ENCODE measurements around the gene APBB2. TPM values are rescaled to one million over a fixed set of nuclear protein-coding genes. Genes with fewer than 3 reads are reported as not detected.
"Not testable (repeated sequence)": the region's sequence is repeated elsewhere in the genome, so short reads cannot be mapped to it uniquely, and the experiment has no call there.

APBB2 gene
- total RNA-seq, 1 donor from 2014 or later = 52.6 TPM

DNA sequence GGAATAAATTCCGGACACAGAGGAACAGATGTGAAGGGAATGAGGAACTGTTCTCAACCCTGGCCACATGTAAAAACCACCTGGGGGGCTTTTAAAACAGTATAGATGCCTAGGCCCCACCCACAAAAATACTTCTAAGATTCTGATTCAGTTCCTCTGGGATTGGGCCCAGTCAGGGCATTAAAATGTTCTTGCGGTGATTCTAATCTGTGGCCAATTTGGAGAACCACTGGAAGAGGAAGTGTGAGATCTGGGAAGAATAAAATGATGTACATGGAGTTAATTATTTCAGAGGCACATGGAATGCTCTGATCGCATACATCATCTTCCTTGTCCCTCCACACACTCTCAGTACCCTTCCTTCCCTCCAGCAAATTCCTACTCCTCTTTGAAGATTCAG lies 192.2 kb downstream of the APBB2 start:
- DNase-seq (ENCODE audit: low spot score) = no peak

DNA sequence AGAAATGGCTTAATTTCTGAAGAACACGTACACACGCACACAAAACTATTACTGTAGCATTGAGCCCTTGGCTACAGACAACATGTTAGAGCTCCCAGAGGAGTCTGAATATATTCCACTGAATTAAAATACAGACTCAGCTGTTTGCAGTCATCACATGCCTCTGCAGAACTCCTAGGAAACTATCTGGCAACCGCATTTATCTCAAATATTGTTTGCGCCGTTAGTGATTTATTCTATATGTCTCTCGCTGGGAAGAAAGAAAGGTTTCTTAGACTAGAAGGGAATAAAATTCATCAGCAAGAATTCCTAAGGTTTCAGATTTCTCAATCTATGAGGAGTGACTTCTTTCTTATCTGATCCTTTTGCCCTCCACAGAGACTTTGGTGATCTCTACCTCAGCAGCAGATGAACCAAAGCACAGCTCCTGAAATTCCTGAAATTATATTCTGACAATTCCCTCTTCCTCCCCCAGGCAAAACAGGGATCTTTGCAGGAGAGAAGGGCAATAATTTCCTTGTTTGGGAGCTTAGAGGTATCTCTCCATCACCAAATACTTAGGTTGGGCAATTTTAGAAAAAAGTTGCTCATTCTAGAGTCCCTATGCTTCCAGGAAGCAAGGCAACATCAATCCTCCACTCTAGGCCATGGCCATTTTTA lies 199.2 kb downstream of the APBB2 start:
- DNase-seq (ENCODE audit: low spot score) = no peak

DNA sequence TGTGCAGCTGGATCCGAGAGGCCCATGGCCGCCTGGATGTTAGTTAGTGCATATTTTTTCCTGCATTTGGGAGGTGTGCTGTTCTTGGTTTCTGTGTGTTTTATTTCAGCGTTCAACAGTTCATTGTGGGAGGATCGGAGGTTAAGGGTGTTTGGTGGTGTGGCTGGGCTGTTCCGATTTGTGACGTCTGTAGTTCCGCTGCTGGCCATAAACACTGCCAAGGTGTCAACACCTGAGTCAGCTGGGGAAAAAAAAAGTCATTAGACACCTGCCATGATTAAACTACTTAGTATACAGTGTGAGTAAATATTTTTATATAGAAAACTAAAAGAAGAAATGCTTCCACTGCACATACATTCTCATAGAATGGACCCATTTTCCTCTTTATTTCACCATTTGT lies 200.2 kb downstream of the APBB2 start:
- no peak for DNase-seq (ENCODE audit: low spot score)

DNA sequence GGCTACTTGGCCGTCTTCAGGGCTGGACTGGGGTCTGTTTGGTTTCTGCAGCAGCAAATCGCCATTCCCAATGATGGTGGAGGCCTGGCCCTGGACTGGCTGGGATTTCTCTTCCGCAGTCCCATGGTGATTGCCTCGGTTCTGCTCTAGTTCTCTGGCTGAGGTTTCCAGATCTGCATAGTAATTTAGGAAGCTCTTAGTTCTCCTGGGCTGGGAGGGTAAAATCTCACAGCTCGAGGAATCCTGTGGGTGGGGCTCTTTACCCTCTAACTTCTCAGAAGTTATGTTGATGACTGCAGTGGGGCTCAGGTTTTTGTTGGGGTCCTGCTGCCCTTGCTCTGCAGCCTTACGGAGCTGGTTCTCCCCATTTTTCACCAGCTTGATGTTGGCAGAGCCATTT lies 200.6 kb downstream of the APBB2 start:
- DNase-seq (ENCODE audit: low spot score) = no peak

DNA sequence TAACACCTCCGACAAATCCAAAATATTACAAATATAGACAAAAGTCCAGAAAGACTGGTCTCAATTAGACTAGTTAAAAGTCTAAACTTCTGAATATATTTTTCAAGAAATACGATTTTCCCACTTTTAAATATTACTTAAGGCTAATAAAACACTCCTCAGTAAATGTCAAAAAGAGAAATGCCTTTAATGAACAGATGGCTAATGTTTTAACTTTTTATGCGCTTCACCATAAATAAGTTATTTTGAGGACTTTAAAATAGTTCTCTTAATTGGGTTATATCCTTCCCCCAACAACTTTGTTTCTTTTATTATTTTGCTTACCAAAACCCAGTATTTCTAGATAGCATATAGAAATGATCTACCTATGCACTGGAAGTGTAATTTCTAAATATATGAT lies 201.4 kb downstream of the APBB2 start:
- no peak for DNase-seq (ENCODE audit: low spot score)

DNA sequence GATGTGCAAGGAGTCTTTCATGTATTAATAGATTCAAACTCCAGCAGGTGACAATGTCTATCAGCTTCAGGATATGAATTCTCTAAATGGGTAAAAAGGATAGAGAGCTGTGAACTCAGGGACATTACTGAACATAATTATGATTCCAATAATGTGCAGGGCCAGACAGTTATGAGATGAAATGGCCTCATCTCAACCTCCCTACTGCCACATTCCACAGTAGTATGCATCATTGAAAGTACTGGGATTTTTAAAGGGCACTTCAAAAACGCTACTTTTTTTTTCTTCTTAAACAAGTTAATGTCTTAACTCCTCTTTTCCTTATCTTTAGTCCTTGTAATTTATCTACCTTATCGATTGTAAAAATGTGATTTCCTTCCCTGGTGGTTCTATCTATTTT lies 202.0 kb downstream of the APBB2 start:
- DNase-seq (ENCODE audit: low spot score) = no peak

DNA sequence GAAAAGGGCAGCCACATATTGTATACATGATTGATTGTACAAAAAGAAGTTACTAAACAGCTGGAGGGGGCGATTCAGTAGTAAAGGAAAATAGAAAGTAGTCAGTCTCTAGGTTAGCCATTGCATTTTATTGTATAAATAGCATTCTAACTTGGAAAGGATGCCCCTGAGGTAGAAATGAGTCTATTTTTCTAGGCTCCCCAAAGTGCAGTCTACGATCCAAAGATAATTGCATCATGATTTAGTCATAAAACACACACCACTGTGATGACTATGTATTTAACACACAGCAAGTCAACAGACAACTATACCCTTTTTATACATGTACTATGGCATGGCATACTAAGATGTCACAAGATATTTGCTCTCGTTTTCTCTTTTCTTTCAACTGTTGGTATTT lies 204.9 kb downstream of the APBB2 start:
- DNase-seq (ENCODE audit: low spot score) = no peak

DNA sequence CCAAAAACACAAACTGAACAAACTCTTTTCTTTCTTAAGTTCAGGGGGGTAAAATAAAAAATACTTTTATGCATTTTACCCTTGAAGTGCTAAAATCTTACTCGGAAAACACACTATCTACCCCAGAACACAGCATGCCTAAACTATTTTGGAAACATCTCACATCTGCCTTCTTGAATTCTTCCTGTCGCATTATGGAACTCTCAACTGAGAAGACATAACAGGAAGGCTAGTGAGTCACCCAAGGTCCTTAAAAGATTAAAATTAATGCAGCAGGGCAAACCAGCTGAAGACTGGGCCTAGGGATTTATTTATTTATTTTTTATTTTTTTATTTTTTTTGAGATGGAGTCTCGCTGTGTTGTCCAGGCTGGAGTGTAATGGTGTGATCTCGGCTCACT lies 208.2 kb downstream of the APBB2 start:
- DNase-seq (ENCODE audit: low spot score) = no peak

DNA sequence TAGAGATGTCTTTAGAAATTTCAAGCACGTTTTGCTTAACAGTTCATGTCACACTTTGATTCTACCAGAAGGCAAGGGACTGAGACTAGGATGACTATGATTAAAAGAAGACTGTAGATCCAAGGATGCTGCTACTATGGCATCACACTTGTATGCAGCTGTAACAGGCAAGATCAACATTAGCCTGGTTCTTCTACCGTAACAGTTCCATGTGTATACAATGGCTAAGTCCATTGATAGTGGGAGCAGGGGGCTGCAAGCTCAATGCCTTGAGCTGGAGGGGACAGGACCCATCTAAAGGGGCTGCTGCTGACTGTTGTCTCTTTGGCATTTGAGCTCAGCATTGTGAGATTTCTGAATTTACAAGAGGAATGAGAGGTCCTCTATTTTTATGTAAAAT lies 212.0 kb downstream of the APBB2 start:
- no peak for DNase-seq (ENCODE audit: low spot score)

DNA sequence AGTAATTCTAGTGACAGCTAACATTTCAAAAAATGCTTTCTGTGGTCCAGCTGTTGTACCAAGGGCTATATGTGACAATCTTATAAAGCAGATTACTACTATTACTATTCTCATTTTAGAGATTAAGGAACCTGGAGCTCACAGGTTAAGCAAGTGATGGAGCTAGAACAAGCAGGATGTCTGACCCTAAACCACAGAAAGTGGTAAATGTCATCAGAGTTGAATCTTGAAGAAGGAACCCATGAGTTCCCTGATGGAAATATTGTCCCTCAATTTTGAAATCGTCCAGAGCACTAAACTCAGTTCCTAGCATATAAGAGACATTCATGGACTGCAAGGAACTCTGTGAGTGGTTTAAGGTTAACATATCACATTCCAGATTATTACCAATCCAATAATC lies 214.0 kb downstream of the APBB2 start:
- DNase-seq (ENCODE audit: low spot score) = no peak

DNA sequence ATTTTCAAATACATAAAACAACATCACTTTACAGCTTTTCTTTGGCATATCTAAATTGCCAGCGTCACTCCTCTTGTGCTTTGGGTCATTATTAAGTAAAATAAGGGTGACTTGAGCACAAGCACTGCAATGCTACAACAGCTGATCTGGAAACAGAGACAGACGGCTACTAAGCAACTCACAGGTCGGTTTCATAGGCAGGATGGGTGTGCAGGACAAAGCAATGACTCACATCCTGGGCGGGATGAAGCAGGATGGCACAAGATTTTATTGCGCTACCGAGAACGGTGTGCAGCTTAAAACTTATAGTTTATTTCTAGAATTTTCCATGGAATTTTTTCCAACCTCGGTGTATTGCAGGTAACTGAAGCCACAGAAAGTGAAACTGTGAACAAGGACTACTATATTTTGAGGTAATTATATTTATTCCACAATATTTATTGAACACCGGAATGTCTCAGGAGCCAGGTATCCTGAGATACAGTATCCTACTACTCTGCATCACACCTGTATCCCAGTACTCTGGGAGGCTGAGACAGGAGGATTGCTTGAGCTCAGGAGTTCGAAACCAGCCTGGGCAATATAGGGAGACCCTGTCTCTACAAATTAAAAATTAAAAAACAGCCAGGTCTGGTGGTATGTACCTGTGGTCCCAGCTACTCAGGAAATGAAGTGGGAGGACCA lies 215.5 kb downstream of the APBB2 start:
- DNase-seq (ENCODE audit: low spot score) = no peak

DNA sequence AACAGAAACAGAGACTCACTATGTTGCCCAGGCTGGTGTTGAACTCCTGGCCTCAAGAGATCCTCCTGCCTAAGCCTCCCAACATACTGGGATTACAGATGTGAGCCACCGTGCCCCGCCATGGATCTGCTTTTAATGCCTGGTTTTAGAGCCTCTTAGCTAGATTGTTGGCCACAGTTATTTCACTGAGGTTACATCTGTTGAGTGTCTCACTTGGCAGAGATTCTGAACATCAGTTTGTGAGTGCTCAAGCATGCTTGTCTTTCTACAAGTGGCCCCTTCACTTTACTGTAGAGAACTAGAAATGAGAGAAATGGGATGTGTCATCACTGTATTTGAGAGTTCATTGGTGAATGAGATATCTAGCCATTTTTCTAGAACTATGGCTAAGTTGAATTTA lies 218.5 kb downstream of the APBB2 start:
- DNase-seq (ENCODE audit: low spot score) = no peak

DNA sequence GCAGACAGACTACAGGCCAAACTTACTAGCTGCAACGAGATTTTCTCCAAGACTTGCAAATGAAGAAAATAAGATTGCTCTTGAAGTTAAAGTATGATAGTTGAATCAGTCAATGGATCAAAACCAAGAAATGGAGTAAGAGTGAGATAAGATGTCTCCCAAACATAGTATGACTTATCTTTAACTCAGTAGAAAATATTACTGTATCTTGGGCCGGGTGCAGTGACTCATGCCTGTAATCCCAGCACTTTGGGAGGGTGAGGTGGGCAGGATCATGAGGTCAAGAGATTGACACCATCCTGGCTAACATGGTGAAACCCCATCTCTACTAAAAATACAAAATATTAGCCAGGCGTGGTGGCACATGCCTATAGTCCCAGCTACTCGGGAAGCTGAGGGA lies 220.0 kb downstream of the APBB2 start:
- DNase-seq (ENCODE audit: low spot score) = not testable (repeated sequence)

DNA sequence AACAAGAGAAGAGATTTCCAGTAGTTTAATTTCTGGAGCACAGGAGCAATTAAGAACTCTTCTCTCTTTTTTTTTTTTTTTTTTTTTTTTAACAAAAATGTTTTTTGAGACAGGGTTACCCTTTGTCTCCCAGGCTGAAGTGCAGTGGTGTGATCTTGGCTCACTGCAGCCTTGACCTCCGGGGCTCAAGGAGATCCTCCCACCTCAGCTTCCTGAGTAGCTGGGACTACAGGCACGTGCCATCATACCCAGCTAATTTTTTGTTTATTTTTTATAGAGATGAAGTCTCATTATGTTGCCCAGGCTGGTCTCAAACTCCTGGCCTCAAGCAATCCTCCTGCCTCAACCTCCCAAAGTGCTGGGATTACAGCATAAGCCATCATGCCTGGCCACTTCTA lies 221.0 kb downstream of the APBB2 start:
- DNase-seq (ENCODE audit: low spot score) = not testable (repeated sequence)

DNA sequence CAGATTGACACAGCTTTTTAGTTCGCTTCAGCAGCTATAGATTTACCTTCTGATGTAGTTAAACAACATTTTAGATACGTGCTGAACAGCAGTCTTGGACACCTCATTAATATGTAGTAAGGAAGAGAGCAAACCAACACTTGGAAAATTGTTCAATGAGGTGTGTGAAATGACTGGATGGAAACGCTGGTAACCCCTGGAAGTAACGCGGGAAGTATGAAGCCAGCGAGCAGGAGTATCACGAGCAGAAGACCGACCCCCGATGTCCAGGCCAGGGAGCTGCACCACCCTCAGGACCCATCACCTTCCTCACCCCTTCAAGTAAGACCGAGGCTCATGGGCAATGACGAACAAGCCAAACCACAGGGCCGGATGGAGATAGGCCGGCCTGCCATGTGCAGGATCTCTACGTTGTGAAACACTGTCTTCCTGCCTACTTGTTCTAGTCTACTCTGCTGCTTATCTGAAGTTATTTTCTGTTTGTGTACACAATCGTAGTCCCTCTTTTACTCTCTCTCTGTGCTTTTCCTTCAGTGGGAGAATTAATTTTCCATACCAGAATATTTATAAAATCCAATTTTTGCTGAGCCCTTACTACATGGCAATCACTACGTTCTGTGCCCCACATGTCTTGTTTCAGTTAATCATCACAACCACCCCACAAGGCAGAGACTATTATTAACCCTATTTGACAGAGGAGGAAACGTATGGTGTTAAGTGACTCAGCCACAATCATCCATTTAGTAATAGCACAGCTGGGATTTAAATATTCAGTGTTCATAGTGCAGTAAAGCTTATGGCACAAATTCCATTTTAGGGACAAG lies 221.7 kb downstream of the APBB2 start:
- DNase-seq (ENCODE audit: low spot score) = no peak

DNA sequence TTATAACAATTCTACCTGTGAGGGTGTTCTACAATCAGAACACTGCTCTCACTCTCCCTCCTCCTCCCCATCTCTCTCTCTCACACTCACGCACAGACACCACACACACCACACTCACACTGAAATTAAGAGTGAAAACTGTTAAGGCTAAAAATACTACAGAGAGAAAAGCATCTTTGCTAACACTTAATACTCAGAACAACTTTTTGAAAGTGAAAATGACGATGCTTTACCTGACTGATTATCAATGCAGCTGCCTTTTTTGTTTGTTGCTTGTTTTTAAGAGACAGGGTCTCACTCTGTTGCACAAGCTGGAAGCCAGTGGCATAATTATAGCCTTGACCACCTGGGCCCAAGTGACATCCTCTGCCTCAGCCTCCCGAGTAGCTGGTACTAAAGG lies 222.4 kb downstream of the APBB2 start:
- DNase-seq (ENCODE audit: low spot score) = no peak

DNA sequence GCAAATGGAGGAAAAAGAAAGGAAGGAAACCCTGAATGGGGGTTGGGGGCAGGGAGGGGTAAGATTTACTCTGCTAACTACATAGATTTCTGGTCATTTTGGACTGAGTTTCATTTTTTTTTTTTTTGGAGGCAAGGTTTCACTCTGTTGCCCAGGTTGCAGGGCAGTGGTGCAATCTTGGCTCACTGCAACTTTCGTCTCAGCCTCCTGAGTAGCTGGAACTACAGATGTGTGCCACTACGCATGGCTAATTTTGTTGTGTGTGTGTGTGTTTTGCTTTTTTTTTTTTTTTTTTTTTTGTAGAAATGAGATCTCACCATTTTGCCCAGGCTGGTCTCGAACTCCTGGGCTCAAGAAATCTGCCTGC lies 223.5 kb downstream of the APBB2 start:
- no peak for DNase-seq (ENCODE audit: low spot score)

DNA sequence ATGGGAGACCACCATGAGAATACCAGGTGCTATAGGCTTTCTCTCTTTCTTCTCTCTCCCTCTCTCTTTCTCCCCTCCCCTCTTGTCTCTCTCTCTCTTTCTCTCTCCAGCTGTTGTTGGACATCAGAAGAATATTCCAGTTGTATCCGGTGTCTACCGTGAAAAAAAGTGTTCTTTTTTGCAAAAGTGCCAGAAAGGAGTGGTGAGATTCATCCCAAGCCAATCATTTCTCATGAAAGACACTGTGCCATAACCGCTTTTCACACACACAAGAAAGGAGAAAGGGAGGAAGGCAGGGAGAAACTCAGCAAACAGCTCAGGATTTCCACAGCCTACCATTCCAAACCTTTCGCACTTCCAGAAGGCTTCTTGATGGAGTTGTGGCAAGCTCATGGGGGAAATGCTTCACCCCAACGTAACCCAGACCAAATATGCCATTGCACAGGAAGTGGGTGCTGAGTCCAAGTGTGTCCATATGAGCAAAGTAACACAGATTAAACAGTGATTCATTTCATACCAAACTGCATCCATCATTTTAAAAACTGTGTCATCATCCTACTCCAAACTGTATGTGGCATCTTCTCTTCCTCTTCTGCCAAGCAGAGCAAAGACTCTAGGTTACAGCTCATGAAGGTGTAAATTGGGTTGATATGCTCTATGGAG lies 224.0 kb downstream of the APBB2 start:
- DNase-seq (ENCODE audit: low spot score) = no peak

DNA sequence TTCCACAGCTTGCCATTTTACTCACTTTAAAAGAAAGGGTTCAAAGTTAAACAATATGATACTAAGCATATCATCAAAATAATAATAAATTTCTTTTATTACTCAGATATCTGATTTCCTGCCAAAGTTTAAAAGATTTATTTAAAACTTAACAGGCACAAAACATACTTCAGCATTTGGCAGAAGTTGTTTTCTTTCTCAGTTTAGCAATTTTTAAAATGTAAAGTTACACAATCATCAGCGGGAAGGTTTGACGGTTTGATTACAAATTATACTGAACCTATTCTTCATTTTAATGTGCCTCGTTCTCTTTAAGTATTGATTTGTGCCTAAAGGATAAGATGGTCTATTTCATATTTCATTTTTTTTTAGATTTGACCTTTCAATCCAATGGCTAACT lies 227.2 kb downstream of the APBB2 start:
- DNase-seq (ENCODE audit: low spot score) = no peak

DNA sequence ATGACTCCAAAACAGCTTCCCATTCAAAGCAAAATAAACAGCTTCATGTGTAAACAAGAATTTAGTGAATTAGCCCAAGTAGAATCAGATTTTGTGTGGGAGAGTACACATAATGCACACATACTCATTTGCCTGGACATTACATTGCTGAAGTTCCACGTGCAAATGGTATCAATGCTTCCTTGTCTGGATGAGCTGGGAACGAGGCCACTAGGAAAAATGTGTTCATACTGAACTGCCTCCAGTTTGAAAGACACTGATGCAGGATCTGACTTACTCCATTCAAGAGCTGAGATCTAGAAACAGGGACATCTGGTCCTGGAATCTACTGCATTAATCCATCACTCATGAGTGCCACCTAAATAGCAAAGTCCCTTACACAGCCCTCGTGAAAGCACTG lies 228.0 kb downstream of the APBB2 start:
- DNase-seq (ENCODE audit: low spot score) = no peak

DNA sequence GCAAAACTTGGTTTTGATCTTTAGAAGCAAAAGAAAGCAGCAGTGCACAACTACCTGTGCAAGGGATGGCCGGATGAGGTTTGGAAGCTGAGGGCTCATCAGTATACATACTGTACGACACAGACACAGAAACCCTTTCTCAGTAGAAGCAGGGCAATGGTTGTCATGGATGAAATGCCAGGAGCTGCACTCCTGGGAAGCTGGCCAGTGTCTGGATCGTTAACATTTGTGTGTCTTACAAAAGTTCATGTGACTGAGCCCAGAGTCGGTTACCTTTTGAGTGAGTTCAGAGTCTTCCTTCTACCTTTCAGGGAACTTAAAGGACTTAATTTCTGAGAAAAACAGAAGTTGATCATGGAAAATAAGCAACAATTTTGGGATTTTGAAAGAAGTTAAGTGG lies 230.3 kb downstream of the APBB2 start:
- no peak for DNase-seq (ENCODE audit: low spot score)

DNA sequence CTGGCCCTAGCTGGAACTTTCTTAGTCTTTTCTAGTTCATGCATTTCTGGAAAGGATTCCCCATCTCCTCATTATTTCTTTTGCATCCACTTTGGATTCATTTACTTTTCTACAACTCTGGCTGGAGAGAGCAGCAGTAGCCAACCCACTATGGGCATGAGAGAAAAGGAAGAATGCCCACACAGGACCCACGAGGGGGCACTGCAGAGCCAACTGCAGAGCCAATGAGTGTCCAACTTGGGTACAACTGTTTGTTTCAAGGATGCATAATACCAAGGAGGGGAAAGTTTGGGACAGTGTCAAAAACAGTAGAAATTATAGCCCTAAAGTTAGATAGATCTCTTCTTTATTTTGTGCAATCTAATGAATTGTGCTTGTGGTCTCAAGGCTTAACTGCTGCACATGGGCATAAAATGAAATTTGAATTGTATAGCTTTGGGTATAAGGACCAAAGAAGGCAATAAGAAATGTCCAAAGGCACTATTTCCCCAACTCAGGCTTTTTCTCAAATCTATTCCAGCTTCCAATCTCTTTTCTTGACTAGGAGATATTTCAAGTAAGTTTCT lies 233.9 kb downstream of the APBB2 start:
- DNase-seq (ENCODE audit: low spot score) = no peak

Data from ureter (tissue), 1 donor.